Gastrocnemius medialis (tissue), 4 donors: ENCODE results near the gene CCDC8. TPM values are rescaled to one million over a fixed set of nuclear protein-coding genes. Genes with fewer than 3 reads are reported as not detected.

ENCODE experiments used
- ATAC-seq, 2 donors: fragments of 150-250 bp; one replicate each; pipeline ENCODE4 v1.9.1; 2016
- DNase-seq, 2 donors: peaks; one replicate each; pipeline ENCODE4 v3.0.0-alpha.2; 2019
- H3K27ac ChIP-seq, 4 donors: fragments of 200-600 bp; sonication (generic); 1 replicate in 1 of 4; 2 replicates in 3 of 4; pipeline ENCODE4 v1.5.1; 2016 to 2018; ENCODE audit warnings: mild to moderate bottlenecking in 2 of 4, moderate library complexity in 1 of 4
- H3K27me3 ChIP-seq, 3 donors: fragments of 200-600 bp; sonication (generic) in 2 of 3; 1 replicate in 1 of 3; 2 replicates in 2 of 3; pipeline versions ENCODE4 v1.5.1 to v1.6.0; 2016 to 2019; ENCODE audit warnings: mild to moderate bottlenecking in 1 of 3, moderate library complexity in 1 of 3
- H3K36me3 ChIP-seq, 2 donors: fragments of 200-600 bp; sonication (generic) in 1 of 2; one replicate each; pipeline ENCODE4 v1.5.1; 2017 to 2018
- H3K4me1 ChIP-seq, 2 donors: fragments of 200-600 bp; sonication (generic) in 1 of 2; one replicate each; pipeline ENCODE4 v1.5.1; 2016 to 2017; ENCODE audit warnings: mild to moderate bottlenecking in 2 of 2
- H3K4me3 ChIP-seq, 4 donors: fragments of 200-600 bp; sonication (generic) in 3 of 4; 1 replicate in 1 of 4; 2 replicates in 3 of 4; pipeline ENCODE4 v1.5.1; 2016 to 2019; ENCODE audit warnings: mild to moderate bottlenecking in 2 of 4
- H3K9me3 ChIP-seq, 3 donors: fragments of 200-600 bp; sonication (generic) in 2 of 3; 1 replicate in 1 of 3; 2 replicates in 2 of 3; pipeline ENCODE4 v1.5.1; 2016 to 2019
- POLR2A ChIP-seq, 2 donors: fragments of 450-650 bp; IDR thresholded peaks; one replicate each; pipeline ENCODE4 v1.6.1; 2017; ENCODE audit warnings: antibody characterized with exemption in 2 of 2, mild to moderate bottlenecking in 2 of 2, moderate library complexity in 2 of 2
- in situ Hi-C, 4 donors: fragments of 200-750 bp; cut with MboI; loops; one replicate each; pipeline versions ENCODE4 v1.15.0 to v1.8.0; 2017; ENCODE audit warnings: low sequenced_read_pairs in 4 of 4
- intact Hi-C: fragments of 100-400 bp; cut with DNase I; formaldehyde crosslinking; loops from one replicate; pipeline ENCODE4 v1.15.1; 2023; ENCODE audit warnings: low total_unique reads
- total RNA-seq, 4 donors: library from RNA; depleted of rRNA; stranded (reverse); fragments of >200 nt; gene quantifications; one replicate each; pipeline versions ENCODE4 v1.1.0 to v1.2.3, GENCODE V29; 2016
- TF ChIP-seq, protein P1 (sequence below), 5 experiments: fragments of 450-650 bp in 3 of 5; fragments of 200-600 bp in 2 of 5; sonication (generic) in 2 of 5; IDR thresholded peaks in 4 of 5; conservative IDR thresholded peaks in 1 of 5; 1 replicate in 4 of 5; 2 replicates in 1 of 5; pipeline ENCODE4 v1.5.1; 2016 to 2019; ENCODE audit warnings: antibody characterized with exemption in 5 of 5, mild to moderate bottlenecking in 3 of 5, moderate library complexity in 3 of 5

CCDC8 gene
- total RNA-seq, 4 donors from 2014 or later: 0.46 to 1.6 (median 0.75) TPM

DNA sequence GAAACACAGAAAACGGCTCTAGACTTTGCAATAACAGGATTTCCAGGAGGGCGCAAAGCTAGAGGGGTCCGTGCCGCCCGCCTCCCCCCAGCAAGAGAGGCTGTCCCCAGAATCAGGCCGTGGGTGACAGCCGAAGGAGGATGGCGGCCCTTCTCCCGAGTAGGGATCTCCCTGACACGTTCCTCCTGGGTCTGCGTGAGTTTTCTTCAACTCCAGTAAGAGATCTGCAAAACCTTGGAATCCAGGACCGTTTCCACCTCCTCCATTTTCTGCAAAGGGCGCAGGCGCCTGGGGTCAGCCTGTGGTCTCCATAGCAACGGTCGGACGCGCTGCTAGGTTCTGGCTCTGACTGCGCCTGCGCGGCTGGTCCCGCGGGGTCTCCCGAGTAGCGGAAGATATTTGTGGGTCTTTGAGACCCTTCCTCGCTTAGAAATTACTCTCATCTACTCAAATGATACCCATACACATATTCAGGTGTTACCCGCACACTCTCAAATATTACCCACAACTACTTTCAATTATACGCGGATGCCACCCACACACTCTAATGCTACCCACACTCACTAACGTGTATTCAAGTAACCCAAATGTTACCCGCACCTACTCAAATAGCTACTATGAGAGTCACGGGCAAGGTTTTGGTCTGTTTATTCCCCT is 13.3 kb upstream of the CCDC8 start:
- Histone ChIP-seq H3K9me3 (no peaks in the 10 kb centered on the region), H3K27ac (no peak overlapping the region), H3K4me3 (peak overlapping the region; percentile 32 to 49 (median 44)), H3K36me3 (no peaks in the 10 kb centered on the region), H3K4me1 (no peaks in the 10 kb centered on the region), H3K27me3 (peaks cover 8 to 20% (median 19%) of the 10 kb centered on the region in 3 donors)
- DNase-seq (peak in 1 of 2 donors; percentile 34), ATAC-seq (peak in 1 of 2 donors; percentile 52)
- TF ChIP-seq, protein P1, sequence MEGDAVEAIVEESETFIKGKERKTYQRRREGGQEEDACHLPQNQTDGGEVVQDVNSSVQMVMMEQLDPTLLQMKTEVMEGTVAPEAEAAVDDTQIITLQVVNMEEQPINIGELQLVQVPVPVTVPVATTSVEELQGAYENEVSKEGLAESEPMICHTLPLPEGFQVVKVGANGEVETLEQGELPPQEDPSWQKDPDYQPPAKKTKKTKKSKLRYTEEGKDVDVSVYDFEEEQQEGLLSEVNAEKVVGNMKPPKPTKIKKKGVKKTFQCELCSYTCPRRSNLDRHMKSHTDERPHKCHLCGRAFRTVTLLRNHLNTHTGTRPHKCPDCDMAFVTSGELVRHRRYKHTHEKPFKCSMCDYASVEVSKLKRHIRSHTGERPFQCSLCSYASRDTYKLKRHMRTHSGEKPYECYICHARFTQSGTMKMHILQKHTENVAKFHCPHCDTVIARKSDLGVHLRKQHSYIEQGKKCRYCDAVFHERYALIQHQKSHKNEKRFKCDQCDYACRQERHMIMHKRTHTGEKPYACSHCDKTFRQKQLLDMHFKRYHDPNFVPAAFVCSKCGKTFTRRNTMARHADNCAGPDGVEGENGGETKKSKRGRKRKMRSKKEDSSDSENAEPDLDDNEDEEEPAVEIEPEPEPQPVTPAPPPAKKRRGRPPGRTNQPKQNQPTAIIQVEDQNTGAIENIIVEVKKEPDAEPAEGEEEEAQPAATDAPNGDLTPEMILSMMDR (IDR thresholded peaks at IDR 0.05 in 4 of 5, conservative IDR thresholded peaks at IDR 0.05 in 1 of 5): no peak
- in situ Hi-C loops (no loop called here), intact Hi-C loops (no loop called here)

DNA sequence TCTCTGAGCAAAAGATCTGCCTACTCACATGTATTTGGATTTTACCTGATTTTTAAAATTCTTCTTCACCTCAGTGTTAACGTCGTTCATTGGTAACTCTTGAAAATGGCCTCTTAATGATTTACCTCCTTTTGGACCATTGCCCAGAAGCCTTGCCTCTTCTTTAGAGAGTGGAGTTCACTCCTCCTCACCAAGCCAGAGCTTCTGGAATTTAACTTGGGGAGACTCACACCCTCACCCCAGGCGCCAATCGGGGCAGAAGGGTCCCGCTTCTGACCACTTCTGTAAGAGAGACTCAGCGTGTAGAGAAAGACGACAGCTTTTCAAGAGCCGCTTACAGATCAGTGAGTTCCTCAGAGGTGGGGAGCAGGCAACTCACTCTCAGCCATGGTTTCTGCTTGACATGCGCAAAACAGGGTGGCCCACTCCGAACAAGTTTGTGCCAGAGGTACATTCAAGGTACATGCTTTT is 12.7 kb upstream of the CCDC8 start:
- Histone ChIP-seq H3K27ac (no peak overlapping the region), H3K4me1 (no peaks in the 10 kb centered on the region), H3K27me3 (peaks cover 8 to 19% (median 19%) of the 10 kb centered on the region in 3 donors), H3K9me3 (no peaks in the 10 kb centered on the region), H3K36me3 (no peaks in the 10 kb centered on the region), H3K4me3 (peak overlapping the region in 3 of 4 donors; percentile 42 to 49 (median 47))
- intact Hi-C loops (no loop called here), in situ Hi-C loops (no loop called here)
- TF ChIP-seq, protein P1 (IDR thresholded peaks at IDR 0.05 in 4 of 5, conservative IDR thresholded peaks at IDR 0.05 in 1 of 5): no peak
- no peak for TF ChIP-seq POLR2A (IDR thresholded peaks at IDR 0.05)
- ATAC-seq (no peak), DNase-seq (no peak)

- ATAC-seq: no peak
- no peak overlapping the region for H3K27ac ChIP-seq
- in situ Hi-C loops (no loop called here), intact Hi-C loops (no loop called here)
- H3K36me3 ChIP-seq: no peaks in the 10 kb centered on the region
- no peak for DNase-seq
- H3K4me1 ChIP-seq: no peaks in the 10 kb centered on the region
- TF ChIP-seq, protein P1 (IDR thresholded peaks at IDR 0.05 in 4 of 5, conservative IDR thresholded peaks at IDR 0.05 in 1 of 5): no peak
- no peak for TF ChIP-seq POLR2A (IDR thresholded peaks at IDR 0.05)
- H3K27me3 ChIP-seq: peaks cover 8 to 21% (median 8%) of the 10 kb centered on the region in 3 donors
- H3K9me3 ChIP-seq: no peaks in the 10 kb centered on the region
- H3K4me3 ChIP-seq: no peak overlapping the region
Measured at GRCh38 chr19:46423188-46423587, 9.8 kb upstream of the CCDC8 start.

DNA sequence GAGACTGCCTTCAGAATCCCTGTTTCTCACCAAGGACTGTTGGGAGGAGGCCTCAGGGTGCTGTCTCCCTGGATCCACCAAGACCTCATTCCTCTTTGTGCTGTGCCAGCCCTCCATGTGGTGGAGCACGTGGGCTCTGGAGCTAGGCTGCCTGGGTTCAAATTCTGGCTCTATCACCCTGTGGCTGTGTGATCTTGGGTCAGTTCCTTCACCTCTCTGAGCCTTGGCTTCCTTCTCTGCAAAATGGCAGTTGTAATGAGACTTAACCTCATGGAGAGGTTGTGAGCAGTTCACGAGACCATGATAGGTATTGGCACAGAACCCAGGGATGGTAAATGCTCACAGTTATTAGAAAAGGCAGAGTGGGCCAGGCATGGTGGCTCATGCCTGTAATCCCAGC is 9.0 kb upstream of the CCDC8 start:
- intact Hi-C loops (no loop called here), in situ Hi-C loops (no loop called here)
- Histone ChIP-seq H3K27me3 (peaks cover 8 to 21% (median 10%) of the 10 kb centered on the region in 3 donors), H3K4me3 (no peak overlapping the region), H3K36me3 (no peaks in the 10 kb centered on the region), H3K27ac (no peak overlapping the region), H3K9me3 (no peaks in the 10 kb centered on the region), H3K4me1 (no peaks in the 10 kb centered on the region)
- ATAC-seq: no peak
- TF ChIP-seq, protein P1 (IDR thresholded peaks at IDR 0.05 in 4 of 5, conservative IDR thresholded peaks at IDR 0.05 in 1 of 5): no peak
- TF ChIP-seq POLR2A (IDR thresholded peaks at IDR 0.05): no peak
- no peak for DNase-seq
